NCI-H1417 (cell line): ENCODE measurements around the gene SLC17A5.
"Not testable (repeated sequence)": the region's sequence is repeated elsewhere in the genome, so short reads cannot be mapped to it uniquely, and the experiment has no call there.

Source experiments
- DNase-seq, 3 experiments: peaks; one replicate each; lab custom pipeline; 2025; lab: John Stamatoyannopoulos, UW

Gene SLC17A5

DNA sequence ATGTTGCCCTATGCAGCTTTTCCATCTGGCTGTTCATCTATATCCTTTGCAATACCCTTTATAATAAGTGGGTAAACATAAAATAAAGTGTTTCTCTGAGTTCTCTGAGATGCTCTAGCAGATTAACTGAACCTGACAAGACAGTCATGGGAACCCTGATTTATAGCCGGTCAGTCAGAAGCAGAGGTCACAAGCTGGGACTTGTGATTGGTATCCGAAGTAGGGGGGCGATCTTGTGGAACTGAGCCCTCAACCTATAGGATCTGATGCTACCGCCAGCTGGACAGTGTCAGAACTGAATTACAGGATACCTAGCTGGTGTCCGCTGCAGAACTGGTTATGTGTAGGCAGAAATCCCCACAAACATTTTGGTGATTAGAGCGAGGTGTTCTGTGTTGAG lies 39.0 kb downstream of the SLC17A5 start:
- no peak for DNase-seq

DNA sequence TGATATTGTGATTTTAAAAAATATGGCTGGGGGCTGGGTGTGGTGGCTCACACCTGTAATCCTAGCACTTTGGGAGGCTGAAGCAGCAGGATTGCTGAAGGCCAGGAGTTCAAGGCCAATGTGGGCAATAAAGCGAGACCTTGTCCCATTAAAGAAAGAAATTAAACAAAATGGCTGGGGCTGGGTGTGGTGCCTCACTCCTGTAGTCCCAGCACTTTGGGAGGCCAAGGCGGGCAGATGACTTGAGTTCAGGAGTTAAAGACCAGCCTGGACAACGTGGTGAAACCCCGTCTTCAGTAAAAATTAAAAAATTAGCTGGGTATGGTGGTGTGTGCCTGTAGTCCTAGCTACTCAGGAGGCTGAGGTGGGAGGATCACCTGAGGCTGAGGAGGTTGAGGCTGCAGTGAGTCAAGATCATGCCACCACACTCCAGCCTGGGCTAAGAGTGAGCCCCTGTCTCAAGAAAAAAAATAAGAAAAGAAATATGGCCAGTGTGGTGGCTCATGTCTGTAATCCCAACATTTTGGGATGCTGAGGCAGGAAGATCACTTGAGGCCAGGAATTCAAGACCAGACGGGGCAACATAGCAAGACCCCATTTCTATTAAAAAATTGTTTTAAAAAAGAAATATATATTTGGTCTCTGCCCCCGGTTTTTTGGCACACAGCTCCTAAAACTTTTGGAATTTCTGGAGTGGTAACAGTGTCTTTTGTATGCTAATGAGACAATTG lies 39.8 kb downstream of the SLC17A5 start:
- no peak for DNase-seq

DNA sequence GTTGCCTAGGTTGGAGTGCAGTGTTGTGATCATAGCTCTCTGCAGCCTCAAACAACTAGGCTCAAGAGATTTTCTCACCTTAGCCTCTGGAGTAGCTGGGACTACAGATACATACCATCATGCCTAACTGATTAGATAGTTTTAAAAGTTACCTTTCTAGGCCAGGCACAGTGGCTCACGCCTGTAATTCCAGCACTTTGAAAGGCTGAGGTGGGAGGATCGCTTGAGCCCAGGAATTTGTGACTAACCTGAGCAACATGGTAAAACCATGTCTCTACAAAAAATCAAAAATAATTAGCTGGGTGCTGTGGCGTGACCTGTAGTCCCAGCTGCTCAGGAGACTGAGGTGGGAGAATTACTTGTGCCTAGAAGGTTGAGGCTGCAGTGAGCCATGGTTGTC lies 41.2 kb downstream of the SLC17A5 start:
- DNase-seq: no peak

DNA sequence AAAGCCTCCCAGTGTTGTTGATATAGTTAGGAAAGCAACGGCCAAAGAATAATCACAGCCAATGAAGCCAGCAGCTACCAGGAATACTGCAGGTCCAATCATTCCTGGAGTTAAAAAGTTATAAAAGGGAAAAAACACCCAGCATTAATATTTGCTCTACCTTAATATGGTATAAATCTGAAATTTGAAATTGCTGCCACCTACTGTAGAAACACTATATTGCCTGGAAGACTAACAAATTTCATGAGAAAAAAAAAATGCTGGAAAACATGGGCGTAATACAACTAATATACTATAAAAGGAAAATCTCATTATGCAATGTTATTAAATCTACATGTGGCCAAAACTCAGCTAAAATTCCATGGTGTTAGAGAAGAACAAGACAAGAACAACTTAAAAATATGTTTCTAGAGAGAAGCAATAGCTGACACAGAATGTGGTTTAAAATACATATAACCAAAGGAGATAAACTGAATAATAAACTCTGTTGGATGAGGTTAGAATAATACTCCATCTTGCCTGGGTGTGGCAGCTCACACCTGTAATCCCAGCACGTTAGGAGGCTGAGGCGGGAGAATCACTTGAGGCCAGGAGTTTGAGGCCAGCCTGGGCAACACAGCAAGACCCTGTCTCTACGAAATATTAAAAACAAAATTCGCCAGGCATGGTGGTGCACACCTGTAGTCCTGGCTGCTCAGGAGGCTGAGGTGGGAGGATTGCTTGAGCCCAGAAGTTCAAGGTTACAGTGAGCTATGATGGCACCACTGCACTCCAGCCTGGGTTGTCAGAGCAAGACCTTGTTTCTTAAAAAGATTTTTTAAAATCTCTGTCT lies 43.1 kb downstream of the SLC17A5 start:
- peak; percentile 1 to 44 (median 3) for DNase-seq

DNA sequence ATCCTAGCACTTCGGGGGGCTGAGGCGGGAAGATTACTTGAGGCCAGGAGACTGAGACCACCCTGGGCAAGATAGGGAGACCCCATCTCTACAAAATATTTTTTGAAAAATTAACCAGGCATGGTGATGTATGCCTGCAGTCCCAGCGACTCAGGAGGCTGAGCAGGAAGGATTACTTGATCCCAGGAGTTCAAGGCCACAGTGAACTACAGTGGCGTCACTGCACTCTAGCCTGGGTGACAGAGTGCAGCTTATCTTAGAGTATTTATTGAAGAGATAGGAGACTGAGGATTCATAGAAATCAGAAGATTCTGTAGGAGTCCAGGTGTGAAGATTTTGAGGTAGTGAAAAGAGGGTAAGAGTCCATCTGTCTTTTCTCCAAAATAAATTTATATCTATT lies 45.0 kb downstream of the SLC17A5 start:
- DNase-seq: no peak

DNA sequence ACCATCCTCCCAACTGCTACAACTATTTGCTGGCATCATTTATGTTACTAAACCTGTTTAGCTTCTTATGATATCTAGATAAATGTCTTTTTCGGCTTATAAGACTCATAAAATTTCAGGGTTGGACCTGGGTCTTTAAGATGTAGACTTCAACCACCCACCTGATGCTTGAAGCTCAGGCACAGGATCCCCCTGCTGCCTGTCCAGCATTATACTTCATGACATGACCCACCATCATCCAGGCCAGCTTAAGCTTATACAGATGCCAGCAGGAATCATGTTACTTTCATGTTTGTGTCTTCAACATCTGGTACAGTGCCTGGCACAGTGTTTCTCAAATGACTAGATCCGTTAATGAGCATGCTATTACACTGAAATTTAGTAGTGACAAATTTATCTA lies 47.4 kb downstream of the SLC17A5 start:
- no peak for DNase-seq

DNA sequence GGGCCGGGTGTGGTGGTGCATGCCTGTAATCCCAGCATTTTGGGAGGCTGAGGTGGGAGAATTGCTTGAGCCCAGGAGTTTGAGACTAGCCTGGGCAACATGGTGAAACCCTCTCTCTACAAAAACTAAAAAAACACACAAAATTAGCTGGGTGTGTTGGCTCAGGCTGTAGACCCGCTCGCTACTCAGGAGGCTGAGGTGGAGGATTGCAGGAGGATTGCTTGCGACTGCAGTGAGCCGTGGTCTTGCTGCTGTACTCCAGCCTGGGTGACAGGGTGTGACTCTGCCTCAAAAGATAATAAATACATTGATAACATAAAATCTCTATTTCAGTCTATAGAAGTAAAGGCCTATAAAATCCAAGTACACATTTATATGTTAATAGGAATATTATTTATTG lies 49.3 kb downstream of the SLC17A5 start:
- DNase-seq: no peak

DNA sequence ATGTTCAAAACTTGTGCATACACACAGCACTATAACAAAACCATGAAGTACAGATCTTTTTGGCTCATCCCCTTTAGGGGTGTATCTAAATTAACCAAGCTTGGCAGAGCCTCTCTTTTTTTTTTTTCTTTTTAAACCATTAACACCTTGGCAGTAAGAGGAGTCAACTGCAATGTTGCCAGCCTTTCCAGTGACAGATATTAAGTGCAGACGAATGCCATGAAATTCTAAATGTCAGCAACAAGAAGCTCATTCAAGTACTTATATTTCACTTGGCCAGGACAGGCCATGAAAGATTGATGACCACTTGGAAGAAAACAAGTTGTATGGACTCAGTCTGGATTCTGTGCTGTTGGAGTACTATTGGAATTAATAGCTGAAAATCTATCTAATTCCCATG lies 49.8 kb downstream of the SLC17A5 start:
- DNase-seq: no peak

DNA sequence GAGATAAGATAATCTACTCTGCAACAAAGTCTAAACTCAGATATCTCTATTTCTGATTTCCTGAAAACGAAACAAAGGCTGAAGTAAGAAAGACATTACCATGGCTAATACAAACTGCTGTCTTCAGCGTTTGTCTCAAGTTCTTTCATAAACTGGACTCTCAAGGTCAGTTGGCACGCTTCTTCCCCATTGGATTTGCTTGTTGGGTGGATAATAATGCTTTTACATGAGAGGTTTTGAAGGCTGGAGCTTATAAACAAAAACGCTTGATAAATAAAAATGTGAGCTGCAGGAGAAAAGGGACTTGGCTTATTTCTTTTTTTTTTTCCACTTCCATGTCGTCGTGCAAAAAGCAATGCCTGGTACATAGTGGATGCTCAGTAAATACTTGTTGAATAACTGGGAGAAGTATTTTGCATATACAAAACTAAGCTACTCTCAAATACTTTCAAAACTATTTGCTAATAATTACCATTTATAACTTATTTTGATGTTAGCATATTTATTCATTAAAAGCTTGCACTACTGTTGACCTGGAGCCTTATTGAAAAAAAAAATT lies 67.3 kb downstream of the SLC17A5 start:
- no peak for DNase-seq

DNA sequence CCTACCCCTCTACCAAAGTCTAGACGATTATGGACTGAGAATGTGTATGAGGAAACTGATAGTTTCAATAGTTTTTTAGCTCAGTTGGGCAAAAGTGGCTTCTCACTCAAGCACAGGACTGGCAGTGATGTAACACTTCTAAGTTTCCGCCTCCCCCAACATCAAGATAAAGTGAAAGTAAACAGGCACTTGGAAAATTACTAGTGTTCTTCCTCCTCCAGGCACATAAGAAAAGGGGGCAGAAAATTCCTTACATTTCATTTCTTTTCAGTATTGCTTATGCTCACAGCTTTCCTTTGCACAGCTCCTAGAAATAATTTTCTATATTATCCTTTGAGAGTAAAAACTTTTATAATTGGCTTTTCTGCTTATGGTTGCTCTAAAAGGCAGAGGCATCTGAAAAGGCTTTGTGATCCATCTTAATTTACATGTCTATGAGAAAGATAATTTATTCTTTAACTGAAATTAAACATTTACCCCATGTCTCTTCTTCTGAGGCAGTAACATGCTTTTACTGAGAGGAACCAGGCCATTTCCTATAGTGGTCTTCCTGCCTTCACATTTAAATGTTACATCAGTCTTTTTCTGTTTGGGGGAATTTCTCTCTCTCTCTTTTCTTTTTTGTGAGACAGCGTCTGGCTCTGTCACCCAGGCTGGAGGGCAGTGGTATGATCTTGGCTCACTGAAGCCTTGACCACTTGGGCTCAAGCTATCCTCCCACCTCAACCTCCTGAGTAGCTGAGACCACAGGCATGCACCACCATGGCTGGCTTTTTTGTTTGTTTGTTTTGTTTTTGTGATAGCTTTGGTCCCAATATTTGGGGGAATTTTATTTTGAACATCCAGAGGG lies 68.0 kb downstream of the SLC17A5 start:
- peak in 1 of 3 experiments; percentile 0 for DNase-seq

DNA sequence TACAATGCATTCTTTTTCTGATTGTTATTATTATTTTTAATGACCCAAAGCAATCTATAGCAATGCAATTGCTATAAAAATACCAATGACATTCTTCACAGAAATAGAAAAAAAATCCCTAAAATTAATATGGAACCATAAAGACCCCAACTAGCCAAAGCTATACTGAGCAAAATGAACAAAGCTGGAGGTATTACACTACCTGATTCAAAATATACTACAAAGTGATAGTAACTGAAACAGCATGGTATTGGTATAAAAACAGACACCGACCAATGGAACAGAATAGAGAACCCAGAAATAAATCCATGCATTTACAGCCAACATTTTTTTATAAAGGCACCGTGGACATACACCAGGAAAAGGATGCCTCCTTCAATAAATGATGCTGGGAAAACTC lies 72.5 kb downstream of the SLC17A5 start:
- DNase-seq: no peak

DNA sequence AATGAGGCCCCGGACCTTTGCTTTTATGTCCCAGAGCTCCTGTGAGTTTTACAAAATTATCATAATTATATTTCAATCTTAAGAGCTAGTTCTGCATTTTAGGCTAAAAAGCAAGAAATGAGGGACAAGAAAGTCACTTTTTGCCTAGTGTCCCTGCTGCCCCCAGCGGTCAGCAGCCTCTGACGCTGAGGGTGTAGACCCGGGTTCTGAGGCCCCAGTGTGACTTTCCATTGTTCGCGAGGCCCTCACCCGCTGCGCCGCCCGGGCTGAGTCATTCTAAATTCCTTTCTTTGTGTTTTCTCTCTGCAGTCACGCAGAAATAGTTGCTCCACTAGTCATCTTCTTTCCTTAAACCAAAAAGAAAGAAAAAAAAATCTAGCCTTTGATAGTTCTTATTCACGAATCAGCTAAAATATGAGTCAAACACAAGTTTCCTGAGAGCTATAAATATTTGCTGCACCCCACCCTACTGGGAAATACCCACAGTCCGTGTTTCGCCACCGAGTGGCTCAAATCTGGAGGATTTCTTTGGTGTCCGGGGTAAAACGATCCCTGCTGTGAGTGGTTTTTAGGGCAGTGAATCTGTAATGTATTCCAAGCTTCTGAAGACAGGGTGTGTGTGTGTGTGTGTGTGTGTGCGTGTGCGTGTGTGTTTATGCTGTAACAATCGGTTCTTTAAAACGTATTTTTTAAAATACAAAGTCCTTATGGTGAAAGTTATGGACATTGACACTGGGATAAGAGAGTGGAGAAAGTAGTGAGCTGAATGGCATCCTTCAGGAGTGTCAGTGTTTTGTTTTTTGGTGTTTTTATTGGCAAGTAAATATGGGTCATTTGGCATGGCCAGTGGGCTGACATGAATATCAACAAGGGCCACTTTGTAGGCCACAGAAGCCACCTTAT lies 73.3 kb downstream of the SLC17A5 start:
- no peak for DNase-seq

DNA sequence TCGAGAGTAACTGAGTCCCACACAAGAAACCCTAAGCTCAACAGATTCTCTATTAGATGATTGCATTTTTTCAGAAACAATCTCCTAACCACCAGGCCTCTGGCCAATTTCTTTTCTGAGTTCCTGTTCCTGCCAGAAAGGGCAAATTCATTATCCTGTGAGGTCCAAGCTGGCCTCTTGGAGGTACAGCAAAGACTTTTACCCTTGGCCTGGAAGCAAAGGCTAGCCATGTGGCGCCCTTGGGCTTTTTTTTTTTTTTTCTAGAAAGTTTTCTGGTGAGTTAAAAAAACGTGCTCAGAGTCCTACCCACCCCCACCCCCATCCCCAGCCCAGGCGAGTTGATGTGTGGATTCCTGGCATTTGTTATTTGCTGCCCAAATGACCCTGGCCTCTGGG lies 73.9 kb downstream of the SLC17A5 start:
- DNase-seq: no peak

DNA sequence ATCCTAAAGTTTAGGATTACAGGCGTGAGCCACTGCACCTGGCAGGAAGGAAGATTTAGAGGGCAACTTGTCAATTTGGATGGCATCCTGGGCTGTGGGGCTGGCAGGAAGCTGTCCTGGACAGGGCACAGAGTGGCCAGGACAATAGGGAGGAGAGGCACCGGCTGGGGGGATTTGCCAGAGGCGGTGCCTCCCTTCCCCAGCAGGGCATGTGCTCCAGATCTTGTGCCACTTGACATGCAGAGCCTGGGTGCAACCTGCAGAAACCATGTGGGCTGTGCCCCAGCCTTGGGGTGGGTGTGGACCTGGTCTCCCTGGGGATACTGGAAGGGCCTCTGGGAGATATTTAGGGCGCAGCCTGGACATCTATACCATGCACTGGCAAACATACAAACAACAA lies 74.4 kb downstream of the SLC17A5 start:
- no peak for DNase-seq

DNA sequence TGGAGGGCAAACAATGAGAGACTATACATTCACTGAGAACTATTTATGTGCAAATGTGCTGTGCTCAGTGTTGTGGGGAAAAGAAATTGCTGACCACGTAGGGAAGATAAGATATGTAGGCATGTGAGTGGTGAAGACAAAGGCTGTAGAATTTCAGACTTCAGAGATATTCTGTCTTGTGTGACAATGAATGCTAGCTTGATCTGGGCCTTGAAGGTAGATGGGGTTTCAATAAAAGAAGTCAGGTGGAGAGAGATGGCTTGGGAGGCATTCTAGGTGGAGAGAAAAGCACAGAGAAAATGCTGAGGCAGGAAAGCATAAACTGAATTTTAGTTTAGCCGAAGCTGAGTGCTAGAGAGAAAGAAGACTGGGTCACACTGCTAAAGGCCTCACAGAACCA lies 76.1 kb downstream of the SLC17A5 start:
- DNase-seq: no peak

DNA sequence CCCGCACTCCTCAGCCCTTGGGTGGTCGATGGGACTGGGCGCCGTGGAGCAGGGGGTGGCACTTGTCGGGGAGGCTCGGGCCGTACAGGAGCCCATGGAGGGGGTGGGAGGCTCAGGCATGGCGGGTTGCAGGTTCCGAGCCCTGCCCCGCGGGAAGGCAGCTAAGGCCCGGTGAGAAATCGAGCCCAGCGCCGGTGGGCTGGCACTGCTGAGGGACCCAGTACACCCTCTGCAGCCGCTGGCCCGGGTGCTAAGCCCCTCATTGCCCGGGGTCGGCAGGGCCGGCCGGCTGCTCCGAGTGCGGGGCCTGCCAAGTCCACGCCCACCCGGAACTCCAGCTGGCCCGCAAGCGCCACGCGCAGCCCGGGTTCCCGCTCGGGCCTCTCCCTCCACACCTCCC lies 81.3 kb downstream of the SLC17A5 start:
- not testable (repeated sequence) for DNase-seq

DNA sequence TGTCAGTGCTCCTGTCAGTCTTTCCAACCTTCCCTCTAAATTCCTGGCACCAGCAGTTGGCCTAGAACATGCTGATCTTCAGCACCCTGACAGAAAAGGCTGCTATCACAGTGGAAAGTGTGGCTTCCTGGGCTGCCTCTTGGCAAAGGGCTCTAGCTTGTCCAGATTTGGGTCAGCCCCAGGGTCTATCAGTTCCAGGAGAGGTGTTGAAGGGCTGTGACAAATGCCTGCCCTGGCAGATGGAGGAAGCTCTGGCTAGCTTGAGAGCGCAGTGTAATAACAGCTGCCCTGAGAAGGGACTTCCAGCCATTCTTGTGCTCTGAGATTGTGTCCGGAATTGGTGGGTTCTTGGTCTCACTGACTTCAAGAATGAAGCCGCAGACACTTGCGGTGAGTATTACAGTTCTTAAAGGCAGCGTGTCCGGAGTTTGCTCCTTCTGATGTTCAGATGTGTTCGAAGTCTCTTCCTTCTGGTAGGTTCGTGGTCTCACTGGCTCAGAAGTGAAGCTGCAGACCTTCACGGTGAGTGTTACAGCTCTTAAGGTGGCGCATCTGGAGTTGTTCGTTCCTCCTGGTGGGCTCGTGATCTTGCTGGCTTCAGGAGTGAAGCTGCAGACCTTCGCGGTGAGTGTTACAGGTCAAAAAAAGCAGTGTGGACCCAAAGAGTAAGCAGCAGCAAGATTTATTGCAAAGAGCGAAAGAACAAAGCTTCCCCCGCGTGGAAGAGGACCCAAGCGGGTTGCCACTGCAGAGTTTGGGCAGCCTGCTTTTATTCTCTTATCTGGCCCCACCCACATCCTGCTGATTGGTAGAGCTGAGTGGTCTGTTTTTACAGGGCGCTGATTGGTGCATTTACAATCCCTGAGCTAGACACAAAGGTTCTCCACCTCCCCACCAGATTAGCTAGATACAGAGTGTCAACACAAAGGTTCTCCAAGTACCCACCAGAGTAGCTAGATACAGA lies 82.3 kb downstream of the SLC17A5 start:
- not testable (repeated sequence) for DNase-seq

DNA sequence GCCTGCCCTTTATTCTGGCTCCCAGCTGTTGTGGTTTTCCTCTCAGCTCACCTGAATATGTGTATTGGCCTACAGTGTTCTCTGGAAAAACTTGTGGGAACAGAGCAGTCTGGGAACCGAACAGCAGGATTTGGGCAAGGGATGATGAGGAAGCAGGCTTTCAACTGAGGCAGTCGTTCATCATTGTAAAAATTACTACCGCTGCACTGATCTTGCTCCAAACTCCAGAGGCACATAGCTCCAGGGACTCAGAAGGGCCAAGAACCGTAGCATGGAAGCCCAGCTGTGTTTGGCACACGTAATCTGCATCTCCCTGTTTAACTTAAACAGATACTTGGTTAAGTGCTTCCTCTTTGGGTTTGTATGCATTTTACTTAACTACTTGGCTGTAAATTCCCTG lies 84.7 kb downstream of the SLC17A5 start:
- no peak for DNase-seq

DNA sequence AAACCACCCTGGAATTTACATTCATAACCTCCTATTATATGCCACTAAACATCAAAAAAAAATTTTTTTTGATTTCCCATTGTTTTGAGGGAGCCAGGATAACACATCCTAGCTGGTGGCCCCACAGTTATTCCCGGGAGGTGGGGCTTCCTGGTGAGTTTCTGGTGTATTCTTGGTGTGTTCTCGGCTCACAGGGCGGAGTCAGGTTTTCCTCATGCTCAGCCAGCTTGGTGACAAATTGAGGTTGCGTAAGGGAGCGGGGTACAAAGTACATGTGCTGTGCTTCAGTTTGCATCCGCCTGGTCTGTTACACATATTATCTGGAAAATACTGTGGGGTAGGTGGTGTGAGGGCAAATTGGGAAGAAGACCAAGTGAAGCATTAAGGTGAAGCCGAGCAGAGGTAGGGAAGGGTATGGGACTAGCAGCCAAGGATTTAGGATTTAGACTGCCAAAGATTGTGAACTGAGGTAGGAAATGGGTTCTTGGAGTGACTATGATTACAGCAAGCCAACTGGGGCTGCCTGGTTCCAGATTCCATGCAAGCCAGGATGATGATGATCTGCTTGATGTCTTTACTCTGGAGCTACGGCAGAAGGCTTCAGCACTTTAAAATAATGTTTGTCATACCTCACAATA lies 86.7 kb downstream of the SLC17A5 start:
- no peak for DNase-seq

DNA sequence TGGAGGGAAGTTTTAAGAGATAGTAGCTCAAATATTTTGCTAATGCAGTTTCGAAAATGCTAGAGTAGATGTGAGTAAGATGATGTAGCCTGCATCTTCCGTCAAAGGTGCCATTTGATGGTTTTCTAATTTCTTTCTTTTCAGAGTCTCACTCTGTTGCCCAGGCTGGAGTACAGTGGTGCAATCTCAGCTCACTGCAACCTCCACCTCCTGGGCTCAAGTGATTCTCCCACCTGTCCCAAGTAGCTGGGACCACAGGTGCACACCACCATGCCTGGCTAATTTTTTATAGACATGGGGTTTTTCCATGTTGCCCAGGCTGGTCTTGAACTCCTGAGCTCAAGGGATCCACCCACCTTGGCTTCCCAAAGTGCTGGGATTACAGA lies 87.3 kb downstream of the SLC17A5 start:
- not testable (repeated sequence) for DNase-seq
